PC-3 (cell line): ENCODE measurements around the gene NOL4L.

ENCODE experiments used
- CTCF ChIP-seq: fragments of 300-600 bp; sonication (generic); conservative IDR thresholded peaks from 2 replicates; pipeline ENCODE4 v1.5.1; 2017; ENCODE audit warnings: antibody characterized with exemption, low read depth, mild to moderate bottlenecking, low read length
- EZH2 ChIP-seq: fragments of 300-600 bp; sonication (generic); IDR thresholded peaks from one replicate; pipeline ENCODE4 v1.6.1; 2017; ENCODE audit warnings: antibody characterized with exemption, mild to moderate bottlenecking, low read length; ENCODE audit not compliant: unreplicated experiment
- EZH2phosphoT487 ChIP-seq: fragments of 300-600 bp; sonication (generic); IDR thresholded peaks from 2 replicates; pipeline ENCODE4 v1.6.1; 2018; ENCODE audit warnings: mild to moderate bottlenecking, antibody characterized with exemption, low read length, borderline replicate concordance

- no peak for TF ChIP-seq CTCF
- no peak for TF ChIP-seq EZH2phosphoT487
- TF ChIP-seq EZH2 = no peak
Observed at GRCh38 chr20:32467506-32468312, 117.4 kb downstream of the NOL4L start.
